ENCODE measurements around the gene GMPR2.

GMPR2 gene

DNA sequence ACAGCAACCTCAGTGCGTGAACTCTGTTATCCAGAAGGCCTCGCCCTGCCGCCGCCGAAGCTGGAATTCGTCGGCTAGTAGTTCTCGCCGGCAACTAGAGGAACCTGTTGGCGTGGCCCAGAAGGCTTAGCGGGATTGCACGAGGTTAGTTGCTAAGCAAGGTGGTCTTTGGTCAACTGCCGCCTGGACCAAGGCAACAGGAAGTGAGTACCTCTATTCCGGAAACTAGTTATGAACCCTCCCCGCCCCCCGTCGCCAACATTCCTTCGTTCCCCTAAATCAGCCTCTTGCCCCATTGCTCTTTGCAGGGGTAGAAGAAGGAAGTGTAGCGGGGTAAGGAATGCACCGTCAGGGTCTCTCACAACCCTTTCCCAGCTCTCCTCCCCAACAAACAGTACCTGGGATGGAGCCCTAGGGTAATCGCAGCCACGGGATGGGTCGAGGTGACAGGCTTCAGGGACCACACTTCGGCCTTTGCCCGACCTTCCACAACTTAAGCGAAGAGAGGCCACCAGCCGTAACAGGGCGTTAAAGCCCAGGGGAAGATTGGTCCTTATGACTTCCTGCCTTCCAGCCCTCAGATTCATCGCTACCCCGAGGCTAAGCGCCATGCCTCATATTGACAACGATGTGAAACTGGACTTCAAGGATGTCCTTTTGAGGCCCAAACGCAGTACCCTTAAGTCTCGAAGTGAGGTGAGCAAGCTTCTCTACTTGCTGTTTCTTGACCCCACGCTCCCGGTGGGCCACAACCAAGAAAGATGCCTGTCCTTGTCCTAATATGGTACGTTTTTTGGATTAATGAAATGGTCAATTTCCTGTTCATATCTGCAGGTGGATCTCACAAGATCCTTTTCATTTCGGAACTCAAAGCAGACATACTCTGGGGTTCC is at the start of gene GMPR2:
Gene GMPR2, plus strand, starts transcription at position 285 of the 893 bp plus-strand sequence. Its CDS starts 325 bp downstream, at position 610.
- peak within 1 kb of the TSS; percentile 97 for H3K4me3 ChIP-seq
- DNase-seq (ENCODE audit: low spot score) = no peak
- H3K27ac ChIP-seq = peak within 1 kb of the TSS; percentile 80 to 94
- TF ChIP-seq, protein P1, sequence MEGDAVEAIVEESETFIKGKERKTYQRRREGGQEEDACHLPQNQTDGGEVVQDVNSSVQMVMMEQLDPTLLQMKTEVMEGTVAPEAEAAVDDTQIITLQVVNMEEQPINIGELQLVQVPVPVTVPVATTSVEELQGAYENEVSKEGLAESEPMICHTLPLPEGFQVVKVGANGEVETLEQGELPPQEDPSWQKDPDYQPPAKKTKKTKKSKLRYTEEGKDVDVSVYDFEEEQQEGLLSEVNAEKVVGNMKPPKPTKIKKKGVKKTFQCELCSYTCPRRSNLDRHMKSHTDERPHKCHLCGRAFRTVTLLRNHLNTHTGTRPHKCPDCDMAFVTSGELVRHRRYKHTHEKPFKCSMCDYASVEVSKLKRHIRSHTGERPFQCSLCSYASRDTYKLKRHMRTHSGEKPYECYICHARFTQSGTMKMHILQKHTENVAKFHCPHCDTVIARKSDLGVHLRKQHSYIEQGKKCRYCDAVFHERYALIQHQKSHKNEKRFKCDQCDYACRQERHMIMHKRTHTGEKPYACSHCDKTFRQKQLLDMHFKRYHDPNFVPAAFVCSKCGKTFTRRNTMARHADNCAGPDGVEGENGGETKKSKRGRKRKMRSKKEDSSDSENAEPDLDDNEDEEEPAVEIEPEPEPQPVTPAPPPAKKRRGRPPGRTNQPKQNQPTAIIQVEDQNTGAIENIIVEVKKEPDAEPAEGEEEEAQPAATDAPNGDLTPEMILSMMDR (IDR thresholded peaks at IDR 0.05) = no peak

DNA sequence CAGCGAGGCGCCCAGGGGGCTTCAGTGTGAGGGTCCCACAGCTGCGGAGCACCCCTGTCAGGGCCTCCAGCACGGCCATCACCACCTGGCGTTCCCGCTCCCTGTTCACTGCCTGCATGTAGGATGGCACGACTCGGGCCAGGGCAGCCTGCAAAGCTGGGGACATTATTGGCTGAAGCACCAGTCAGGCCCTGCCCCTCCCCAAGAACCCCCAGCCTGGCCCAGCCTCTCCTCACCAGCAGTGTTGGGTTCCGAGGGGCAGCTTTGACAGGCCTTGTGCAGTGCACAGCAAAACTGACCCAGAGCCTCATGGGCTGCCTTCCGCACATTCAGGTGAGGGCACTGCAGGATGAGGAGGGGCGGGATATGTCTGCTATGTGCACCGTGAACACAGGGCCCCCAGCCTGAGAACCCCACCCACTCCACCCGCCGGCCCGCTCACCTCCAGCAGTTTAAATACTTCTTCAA is 49.7 kb upstream of the GMPR2 start:
- TF ChIP-seq, protein P1 (IDR thresholded peaks at IDR 0.05) = no peak
- DNase-seq (ENCODE audit: low spot score) = peak; percentile 70
- H3K4me3 ChIP-seq = no peak overlapping the region
- no peak overlapping the region for H3K27ac ChIP-seq

DNA sequence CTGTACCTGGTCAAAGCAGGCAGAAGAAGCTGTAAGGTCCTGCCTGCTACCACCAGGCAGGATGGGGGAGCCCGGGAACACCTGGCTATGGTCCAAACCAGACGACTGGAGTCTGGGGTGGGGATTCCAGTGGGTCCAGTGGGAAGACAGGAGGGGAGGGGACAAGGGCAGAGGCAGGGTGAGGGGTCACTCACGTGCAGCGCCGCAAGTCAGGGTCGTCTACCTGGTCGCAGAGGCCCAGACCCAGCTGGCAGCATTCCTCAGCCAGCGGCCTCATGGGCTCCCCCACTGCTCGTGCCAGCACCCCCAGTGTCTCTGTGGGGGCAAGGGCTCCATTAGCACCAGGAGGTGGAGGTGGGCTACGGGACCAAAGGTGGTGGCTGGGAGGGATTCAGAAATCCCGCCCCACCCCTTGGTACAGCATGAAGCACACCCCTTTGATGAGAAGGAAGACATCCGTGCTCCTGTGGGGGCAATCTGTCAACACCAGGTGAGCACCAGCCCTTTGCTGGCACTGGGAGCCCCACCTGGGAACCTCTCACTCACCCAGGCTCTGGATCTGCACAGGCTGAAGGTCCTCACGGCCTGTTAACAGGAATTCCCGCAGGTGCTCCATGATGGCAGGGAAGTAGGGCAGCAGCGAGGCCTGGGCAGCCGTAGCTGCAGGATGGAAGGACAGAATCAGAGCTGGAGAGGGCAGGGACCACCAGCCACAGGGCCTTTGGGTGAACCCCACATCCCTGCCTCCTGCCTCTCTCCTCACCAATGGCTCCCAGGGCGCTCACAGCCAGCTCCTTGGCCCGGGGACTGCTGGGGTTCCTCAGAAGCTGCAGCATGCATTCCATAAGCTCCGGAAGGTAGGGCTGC is 48.4 kb upstream of the GMPR2 start:
- TF ChIP-seq, protein P1 (IDR thresholded peaks at IDR 0.05) = no peak
- Histone ChIP-seq H3K27ac (no peak overlapping the region), H3K4me3 (no peak overlapping the region)
- DNase-seq (ENCODE audit: low spot score) = peak; percentile 72

DNA sequence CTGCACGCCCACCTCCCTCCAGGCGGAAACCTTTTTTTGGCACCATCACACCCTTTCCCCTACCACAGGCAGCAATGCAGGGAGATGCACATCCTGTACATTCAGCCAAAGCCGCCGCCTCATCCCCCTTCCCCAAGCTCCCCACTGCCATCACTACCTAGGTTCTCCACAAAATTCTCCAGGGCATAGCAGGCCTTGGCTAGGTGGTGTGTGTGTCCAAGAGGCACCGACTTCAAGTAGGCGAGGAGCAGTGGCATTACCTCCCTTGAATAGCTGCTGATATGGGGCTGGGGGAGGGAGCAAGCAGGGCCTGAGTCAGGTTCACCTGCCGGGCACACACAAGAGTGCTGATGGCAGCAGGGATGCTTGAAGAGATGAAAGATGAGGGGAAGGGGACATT is 47.7 kb upstream of the GMPR2 start:
- H3K27ac ChIP-seq = no peak overlapping the region
- H3K4me3 ChIP-seq = no peak overlapping the region
- TF ChIP-seq, protein P1 (IDR thresholded peaks at IDR 0.05) = no peak
- DNase-seq (ENCODE audit: low spot score) = no peak

DNA sequence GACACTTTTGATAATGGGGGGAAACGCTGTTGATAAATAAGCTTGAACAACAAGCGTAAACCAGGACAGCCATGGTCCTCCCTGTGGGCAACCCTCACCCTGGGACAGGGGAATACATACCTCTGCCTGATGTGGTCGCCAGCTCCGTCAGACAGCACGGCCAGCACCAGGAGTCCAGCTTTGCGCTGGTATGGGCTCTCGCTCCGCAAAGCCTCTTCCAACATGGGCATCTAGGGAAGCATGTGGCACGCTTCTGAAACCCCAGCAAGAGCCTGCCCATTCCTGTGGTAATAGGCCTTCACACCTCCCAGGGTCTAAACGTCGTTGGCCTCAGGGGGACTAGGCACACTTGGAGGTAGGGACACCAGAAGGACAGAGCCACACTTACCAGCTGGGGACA is 47.0 kb upstream of the GMPR2 start:
- TF ChIP-seq, protein P1 (IDR thresholded peaks at IDR 0.05) = no peak
- H3K27ac ChIP-seq = no peak overlapping the region
- H3K4me3 ChIP-seq = no peak overlapping the region
- no peak for DNase-seq (ENCODE audit: low spot score)

DNA sequence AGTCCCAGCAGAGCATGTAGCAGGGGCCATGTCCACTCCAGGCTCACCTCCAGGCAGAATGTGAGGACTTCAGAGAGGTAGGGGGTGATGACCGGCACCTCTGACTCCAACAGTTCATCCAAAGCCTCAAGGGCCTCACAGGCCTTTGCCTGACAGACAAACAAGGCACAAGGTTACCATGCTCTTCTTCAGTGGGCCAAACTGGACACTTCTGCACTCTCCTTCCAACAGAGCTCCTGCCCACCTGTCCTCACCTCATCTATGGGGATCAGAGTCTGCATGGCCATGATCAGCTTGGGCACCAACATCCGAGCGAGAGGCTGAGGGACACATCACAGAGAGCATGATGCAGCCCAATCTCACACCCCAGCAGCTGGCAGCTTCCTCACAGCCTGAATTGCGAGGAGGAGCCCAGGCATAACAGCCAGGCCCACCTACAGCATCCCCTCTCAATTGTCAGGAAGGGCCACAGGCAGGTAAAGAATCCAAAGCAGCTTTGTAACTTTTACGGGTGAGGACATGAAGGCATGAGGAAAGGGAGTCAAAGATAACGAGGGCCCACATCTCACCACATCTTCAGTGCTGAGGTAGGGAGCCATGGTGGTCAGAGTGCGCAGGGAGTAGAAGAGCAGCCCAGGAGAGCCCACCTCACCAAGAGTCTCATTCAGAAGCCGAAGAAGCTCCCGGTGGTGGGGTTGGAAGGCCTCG is 45.7 kb upstream of the GMPR2 start:
- no peak overlapping the region for H3K27ac ChIP-seq
- no peak for DNase-seq (ENCODE audit: low spot score)
- H3K4me3 ChIP-seq = peak overlapping the region; percentile 90
- TF ChIP-seq, protein P1 (IDR thresholded peaks at IDR 0.05) = no peak
